Measurements from ENCODE around the gene GTF2IRD1.

GRCh38 chr7:74454925-74455288, 1.2 kb downstream of the GTF2IRD1 start:
- TF ChIP-seq CTCF (IDR thresholded peaks at IDR 0.05) (no peak), POLR2A (IDR thresholded peaks at IDR 0.05) (no peak)

Measured in Peyer's patch (tissue), 4 donors.